ENCODE data around the gene OBP2B.
"Not testable (repeated sequence)": the region's sequence is repeated elsewhere in the genome, so short reads cannot be mapped to it uniquely, and the experiment has no call there.

OBP2B gene

GRCh38 chr9:133221177-133221809 is 12.2 kb upstream of the OBP2B start:
- no peak for DNase-seq

- not testable (repeated sequence) for DNase-seq
Observed at GRCh38 chr9:133218049-133218975, 9.3 kb upstream of the OBP2B start.

GRCh38 chr9:133217333-133217988 is 8.4 kb upstream of the OBP2B start:
- not testable (repeated sequence) for DNase-seq

GRCh38 chr9:133214276-133214675 is 5.2 kb upstream of the OBP2B start:
- not testable (repeated sequence) for DNase-seq

- no peak for DNase-seq
Observed at GRCh38 chr9:133210609-133211008, 1.6 kb upstream of the OBP2B start.

GRCh38 chr9:133210202-133210532 is 1.1 kb upstream of the OBP2B start:
- no peak for DNase-seq

- not testable (repeated sequence) for DNase-seq
Observed at GRCh38 chr9:133209327-133210201, 514 bp upstream of the OBP2B start.

- not testable (repeated sequence) for DNase-seq
Observed at GRCh38 chr9:133208171-133208879, 725 bp downstream of the OBP2B start.

GRCh38 chr9:133207540-133208170 is 1.4 kb downstream of the OBP2B start:
- DNase-seq, result no peak

GRCh38 chr9:133207021-133207531 is 2.0 kb downstream of the OBP2B start:
- no peak for DNase-seq

- DNase-seq, result no peak
Observed at GRCh38 chr9:133205996-133206931, 2.8 kb downstream of the OBP2B start.

GRCh38 chr9:133205481-133205887 is 3.6 kb downstream of the OBP2B start:
- not testable (repeated sequence) for DNase-seq

- no peak for DNase-seq
Observed at GRCh38 chr9:133204993-133205336, 4.1 kb downstream of the OBP2B start.

- DNase-seq, result no peak
Observed at GRCh38 chr9:133204335-133204992, 4.6 kb downstream of the OBP2B start.

GRCh38 chr9:133203506-133204075 is 5.5 kb downstream of the OBP2B start:
- no peak for DNase-seq

GRCh38 chr9:133202688-133203453 is 6.2 kb downstream of the OBP2B start:
- no peak for DNase-seq

GRCh38 chr9:133202145-133202513 is 6.9 kb downstream of the OBP2B start:
- no peak for DNase-seq

GRCh38 chr9:133201424-133202144 is 7.5 kb downstream of the OBP2B start:
- DNase-seq, result no peak

All from activated T-cell treated with anti-CD3 and anti-CD28 coated beads for 4 hours (primary cell).